ENCODE results near the gene FGD4. TPM values are rescaled to one million over a fixed set of nuclear protein-coding genes. Genes with fewer than 3 reads are reported as not detected.

The FGD4 gene
- total RNA-seq, 1 experiment from 2014 or later = 8.1 TPM

DNA sequence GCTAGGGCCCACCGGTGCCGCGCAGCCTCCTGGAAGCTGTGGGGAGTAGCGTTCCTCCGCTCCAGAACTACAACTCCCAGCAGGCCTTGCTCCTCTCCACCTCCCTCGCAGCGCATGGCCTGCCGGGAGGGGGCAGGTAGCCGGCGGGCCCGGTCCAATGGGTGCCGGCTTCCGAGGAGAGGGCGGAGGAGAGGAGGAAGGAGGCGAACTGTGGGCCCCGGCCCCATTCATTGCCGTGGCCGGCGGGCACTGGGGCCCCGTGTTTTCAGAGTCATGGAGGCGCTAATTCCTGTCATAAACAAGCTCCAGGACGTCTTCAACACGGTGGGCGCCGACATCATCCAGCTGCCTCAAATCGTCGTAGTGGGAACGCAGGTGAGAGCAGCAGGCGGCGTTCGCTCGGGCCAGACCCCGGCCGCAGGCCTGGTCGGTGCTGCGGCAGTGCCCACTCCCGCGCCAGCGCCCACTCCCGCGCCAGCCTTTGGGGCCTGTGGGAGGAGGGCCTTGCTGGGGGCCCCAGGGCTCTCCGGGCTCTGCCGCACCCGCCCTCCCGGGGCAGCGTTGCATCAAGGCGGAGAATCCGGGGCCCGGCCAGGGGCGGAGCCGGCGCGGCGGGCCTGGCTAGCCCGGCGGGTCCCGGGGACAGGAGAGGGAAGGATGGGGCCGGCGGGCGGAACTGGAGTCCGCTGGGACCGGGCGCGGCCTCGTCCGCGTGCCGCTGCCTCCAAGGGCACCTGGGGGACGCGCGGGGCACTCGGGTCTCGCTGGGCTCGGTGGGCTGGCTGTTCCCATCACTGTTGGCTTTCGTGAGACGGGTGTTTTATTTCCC lies 279.9 kb downstream of the FGD4 start, which contains the start of gene DNM1L:
DNM1L (plus strand) TSS at position 211 of the 829 bp plus-strand sequence; CDS start at position 274, 63 bp downstream.
- DNase-seq (ENCODE audit: low read depth) = peak; percentile 94

GRCh38 chr12:32679920-32680237 lies 280.5 kb downstream of the FGD4 start:
- DNase-seq (ENCODE audit: low read depth) = no peak

GRCh38 chr12:32680787-32681186 lies 281.4 kb downstream of the FGD4 start:
- no peak for DNase-seq (ENCODE audit: low read depth)

DNA sequence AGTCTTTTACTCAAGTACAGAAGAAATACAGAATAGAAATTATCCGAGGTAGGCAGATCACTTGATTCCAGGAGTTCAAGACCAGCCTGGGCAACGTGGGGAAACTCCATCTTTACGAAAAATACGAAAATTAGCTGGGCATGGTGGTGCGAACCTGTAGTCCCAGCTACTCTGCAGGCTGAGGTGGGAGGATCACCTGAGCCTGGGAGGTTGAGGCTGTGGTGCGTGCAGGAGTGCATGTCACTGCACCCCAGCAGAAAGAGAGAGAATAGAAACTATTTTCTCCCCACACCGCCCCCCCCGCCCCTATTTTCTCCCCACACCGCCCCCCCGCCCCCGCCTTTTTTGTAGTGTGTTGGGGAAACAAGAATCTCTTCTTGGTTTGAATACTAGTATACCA lies 281.9 kb downstream of the FGD4 start:
- DNase-seq (ENCODE audit: low read depth) = no peak

- no peak for DNase-seq (ENCODE audit: low read depth)
These were observed 287.0 kb downstream of the FGD4 start for GRCh38 chr12:32686340-32686739.

DNA sequence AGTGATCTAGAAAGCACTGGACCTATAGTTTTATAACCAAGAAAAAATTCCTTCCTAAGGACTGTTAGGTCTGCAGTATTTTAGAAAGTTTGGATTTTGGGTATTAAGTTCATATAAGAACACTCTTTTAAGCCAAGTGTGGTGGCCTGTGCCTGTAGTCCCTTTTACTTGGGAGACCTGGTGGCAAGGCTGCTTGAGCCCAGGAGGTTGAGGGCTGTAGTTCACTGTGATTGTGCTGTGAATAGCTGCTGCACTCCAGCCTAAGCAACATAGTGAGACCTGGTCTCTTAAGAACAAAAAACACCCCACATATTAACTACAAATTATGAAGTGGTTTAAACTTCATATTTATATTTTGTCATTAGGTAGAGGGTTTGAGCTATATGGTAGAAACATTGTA lies 289.4 kb downstream of the FGD4 start:
- no peak for DNase-seq (ENCODE audit: low read depth)

- no peak for DNase-seq (ENCODE audit: low read depth)
These were observed 291.6 kb downstream of the FGD4 start for GRCh38 chr12:32690927-32691326.

- DNase-seq (ENCODE audit: low read depth) = no peak
These were observed 293.0 kb downstream of the FGD4 start for GRCh38 chr12:32692358-32692757.

- no peak for DNase-seq (ENCODE audit: low read depth)
These were observed 293.7 kb downstream of the FGD4 start for GRCh38 chr12:32693036-32693435.

Data from LHCN-M2 (cell line).